Panc1 (cell line): ENCODE measurements around the gene CD4.
"Not testable (repeated sequence)": the region's sequence is repeated elsewhere in the genome, so short reads cannot be mapped to it uniquely, and the experiment has no call there.

ENCODE experiments used
- POLR2AphosphoS5 ChIP-seq: IDR thresholded peaks from 2 replicates; pipeline ENCODE4 v1.6.1; 2012; ENCODE audit warnings: mild to moderate bottlenecking, low read depth, low read length, moderate library complexity
- SIN3A ChIP-seq: IDR thresholded peaks from 2 replicates; pipeline ENCODE4 v1.6.1; 2012; ENCODE audit warnings: low read depth, mild to moderate bottlenecking, low read length, moderate library complexity, borderline replicate concordance; ENCODE audit not compliant: insufficient read depth
- TCF7L2 ChIP-seq: IDR thresholded peaks from 2 replicates; pipeline ENCODE4 v1.6.1; 2011; ENCODE audit warnings: mild to moderate bottlenecking, low read depth, low read length, inconsistent platforms
- TF ChIP-seq, protein P1 (sequence below): fragments of 450-650 bp; IDR thresholded peaks from 2 replicates; pipeline ENCODE4 v1.5.1; 2017; ENCODE audit warnings: mild to moderate bottlenecking
- TF ChIP-seq, protein P2 (sequence below), 2 experiments: IDR thresholded peaks; 2 replicates each; pipeline ENCODE4 v1.6.1; 2011 to 2012; ENCODE audit warnings: low read depth in 2 of 2, control low read depth in 1 of 2, low read length in 1 of 2, mild to moderate bottlenecking in 1 of 2, moderate library complexity in 1 of 2; ENCODE audit not compliant: insufficient read depth in 1 of 2

- TF ChIP-seq, protein P1, sequence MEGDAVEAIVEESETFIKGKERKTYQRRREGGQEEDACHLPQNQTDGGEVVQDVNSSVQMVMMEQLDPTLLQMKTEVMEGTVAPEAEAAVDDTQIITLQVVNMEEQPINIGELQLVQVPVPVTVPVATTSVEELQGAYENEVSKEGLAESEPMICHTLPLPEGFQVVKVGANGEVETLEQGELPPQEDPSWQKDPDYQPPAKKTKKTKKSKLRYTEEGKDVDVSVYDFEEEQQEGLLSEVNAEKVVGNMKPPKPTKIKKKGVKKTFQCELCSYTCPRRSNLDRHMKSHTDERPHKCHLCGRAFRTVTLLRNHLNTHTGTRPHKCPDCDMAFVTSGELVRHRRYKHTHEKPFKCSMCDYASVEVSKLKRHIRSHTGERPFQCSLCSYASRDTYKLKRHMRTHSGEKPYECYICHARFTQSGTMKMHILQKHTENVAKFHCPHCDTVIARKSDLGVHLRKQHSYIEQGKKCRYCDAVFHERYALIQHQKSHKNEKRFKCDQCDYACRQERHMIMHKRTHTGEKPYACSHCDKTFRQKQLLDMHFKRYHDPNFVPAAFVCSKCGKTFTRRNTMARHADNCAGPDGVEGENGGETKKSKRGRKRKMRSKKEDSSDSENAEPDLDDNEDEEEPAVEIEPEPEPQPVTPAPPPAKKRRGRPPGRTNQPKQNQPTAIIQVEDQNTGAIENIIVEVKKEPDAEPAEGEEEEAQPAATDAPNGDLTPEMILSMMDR = not testable (repeated sequence)
- TF ChIP-seq, protein P2, sequence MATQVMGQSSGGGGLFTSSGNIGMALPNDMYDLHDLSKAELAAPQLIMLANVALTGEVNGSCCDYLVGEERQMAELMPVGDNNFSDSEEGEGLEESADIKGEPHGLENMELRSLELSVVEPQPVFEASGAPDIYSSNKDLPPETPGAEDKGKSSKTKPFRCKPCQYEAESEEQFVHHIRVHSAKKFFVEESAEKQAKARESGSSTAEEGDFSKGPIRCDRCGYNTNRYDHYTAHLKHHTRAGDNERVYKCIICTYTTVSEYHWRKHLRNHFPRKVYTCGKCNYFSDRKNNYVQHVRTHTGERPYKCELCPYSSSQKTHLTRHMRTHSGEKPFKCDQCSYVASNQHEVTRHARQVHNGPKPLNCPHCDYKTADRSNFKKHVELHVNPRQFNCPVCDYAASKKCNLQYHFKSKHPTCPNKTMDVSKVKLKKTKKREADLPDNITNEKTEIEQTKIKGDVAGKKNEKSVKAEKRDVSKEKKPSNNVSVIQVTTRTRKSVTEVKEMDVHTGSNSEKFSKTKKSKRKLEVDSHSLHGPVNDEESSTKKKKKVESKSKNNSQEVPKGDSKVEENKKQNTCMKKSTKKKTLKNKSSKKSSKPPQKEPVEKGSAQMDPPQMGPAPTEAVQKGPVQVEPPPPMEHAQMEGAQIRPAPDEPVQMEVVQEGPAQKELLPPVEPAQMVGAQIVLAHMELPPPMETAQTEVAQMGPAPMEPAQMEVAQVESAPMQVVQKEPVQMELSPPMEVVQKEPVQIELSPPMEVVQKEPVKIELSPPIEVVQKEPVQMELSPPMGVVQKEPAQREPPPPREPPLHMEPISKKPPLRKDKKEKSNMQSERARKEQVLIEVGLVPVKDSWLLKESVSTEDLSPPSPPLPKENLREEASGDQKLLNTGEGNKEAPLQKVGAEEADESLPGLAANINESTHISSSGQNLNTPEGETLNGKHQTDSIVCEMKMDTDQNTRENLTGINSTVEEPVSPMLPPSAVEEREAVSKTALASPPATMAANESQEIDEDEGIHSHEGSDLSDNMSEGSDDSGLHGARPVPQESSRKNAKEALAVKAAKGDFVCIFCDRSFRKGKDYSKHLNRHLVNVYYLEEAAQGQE (IDR thresholded peaks at IDR 0.05; ENCODE audit: insufficient read depth in 1 of 2, low read depth in 2 of 2, low read length in 1 of 2) = not testable (repeated sequence)
- TF ChIP-seq POLR2AphosphoS5, SIN3A, TCF7L2: not testable (repeated sequence)
These were observed 47.2 kb upstream of the CD4 start for GRCh38 chr12:6742080-6742479.
